ENCODE data around the gene FUT8. TPM values are rescaled to one million over a fixed set of nuclear protein-coding genes. Genes with fewer than 3 reads are reported as not detected.
A peak's percentile ranks its signal among the peaks of the same experiment; 100 is the strongest.
"Not testable (repeated sequence)": the region's sequence is repeated elsewhere in the genome, so short reads cannot be mapped to it uniquely, and the experiment has no call there.

The FUT8 gene
- total RNA-seq, 1 donor from 2014 or later: 22.2 TPM

DNA sequence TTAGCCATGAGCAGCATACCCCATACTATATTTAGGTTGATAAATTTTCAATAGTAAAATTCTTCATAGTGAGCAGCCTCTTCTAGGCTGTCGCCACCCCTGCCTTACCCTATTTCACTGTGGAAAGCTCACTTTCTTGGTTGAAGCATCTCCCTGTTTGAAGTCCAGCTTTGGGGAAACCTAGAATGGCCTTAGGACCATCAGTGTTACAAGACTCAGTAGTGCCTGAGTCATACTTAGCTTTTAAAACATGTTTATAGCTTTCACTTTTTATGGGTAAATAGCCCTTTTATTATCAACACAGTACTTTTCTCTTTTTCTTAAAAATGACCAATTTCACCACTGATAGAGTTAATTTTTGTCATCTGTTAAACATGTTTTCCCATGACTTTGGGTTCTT is 37.1 kb downstream of the FUT8 start:
- DNase-seq (ENCODE audit: low read depth): no peak

DNA sequence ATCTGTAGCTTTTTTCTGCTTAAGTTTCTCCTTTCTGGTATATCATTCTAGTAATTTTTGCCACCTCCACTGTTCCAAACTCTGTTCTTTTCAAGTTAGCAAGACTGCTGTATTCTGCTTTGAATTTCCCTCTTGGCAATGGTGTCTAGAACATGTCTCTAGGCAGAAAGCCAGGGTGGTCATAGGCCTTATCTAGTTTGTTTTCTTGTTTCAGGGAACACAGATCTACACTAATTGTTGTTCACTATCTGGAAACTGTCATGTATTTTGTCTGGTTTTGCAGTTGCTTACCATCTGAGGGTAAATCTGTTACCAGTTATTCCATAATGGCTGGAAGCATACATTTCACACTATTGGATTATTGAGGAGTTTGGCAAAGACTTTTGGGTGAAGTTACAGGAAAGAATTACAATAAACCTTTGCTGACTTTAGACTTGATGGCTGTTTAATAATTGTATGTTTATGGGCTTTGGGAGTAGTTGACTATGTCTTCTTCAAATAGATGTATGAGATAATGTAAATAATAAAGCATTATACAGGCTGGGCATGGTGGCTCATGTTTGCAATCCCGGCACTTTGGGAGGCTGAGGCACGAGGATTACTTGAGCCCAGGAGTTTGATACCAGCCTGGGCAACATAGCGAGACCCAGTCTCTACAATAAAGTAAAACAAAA is 41.4 kb downstream of the FUT8 start:
- no peak for DNase-seq (ENCODE audit: low read depth)

DNA sequence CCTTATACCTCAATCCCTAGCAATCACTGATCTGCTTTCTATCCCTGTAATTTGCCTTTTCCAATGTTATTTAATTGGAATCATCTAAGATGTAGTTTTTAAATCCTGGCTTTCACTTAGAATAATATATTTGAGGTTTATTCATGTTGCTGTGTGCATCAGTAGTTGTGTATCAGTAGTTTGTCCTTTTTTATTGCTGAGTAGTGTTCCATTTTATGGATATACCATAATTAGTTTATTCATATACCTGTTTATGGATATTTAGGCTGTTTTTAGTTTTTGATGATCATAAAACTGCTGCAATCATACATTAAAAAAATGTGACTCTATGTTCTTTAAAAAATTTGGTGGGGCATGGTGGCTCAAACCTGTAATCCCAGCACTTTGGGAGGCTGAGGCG is 43.7 kb downstream of the FUT8 start:
- DNase-seq (ENCODE audit: low read depth): no peak

GRCh38 chr14:65461730-65462129 is 49.2 kb downstream of the FUT8 start:
- no peak for DNase-seq (ENCODE audit: low read depth)

- DNase-seq (ENCODE audit: low read depth): peak; percentile 33
Measured at GRCh38 chr14:65462411-65462810, 49.9 kb downstream of the FUT8 start.

- no peak for DNase-seq (ENCODE audit: low read depth)
Measured at GRCh38 chr14:65465584-65465983, 53.1 kb downstream of the FUT8 start.

- not testable (repeated sequence) for DNase-seq (ENCODE audit: low read depth)
Measured at GRCh38 chr14:65467926-65468325, 55.4 kb downstream of the FUT8 start.

DNA sequence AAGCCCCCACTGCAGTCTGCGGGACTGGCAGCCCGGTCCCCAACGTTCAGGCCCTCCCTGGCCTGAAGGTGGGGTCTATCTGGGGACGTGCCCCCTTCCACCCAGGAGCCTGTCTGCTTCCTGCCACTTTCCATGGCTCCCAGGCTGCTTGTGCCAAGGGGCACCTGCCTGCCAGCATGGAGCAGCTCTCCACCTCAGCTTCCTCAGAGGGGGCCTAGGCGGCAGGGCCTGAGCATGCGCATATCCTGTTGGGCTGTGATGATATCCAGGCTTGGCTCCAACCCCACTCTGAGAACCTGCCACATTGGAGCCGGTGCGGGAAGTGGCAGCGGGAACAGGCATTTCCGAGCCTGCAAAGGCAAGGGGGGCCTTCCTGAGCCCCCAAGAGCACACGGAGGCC is 57.4 kb downstream of the FUT8 start:
- no peak for DNase-seq (ENCODE audit: low read depth)

GRCh38 chr14:65470404-65470880 is 57.9 kb downstream of the FUT8 start:
- DNase-seq (ENCODE audit: low read depth): no peak

GRCh38 chr14:65471038-65471878 is 58.7 kb downstream of the FUT8 start:
- no peak for DNase-seq (ENCODE audit: low read depth)

DNA sequence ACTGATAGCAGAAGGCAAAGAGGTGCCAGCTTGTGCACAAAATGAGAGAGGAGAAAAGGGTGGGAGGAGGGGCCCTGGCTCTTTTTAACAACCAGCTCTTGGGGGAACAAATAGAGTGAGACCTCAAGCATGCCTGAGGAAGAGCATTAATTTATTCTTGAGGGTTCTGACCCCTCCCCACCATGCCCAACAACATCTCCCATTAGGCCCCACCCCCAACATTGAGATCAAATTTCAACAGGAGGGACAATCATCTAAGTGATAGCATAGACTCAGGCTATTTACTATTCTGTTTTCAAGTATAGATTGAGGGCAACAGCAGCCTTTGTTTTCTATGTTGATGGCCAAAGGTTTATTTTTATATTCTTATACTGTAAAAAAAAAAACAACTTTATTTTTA is 59.7 kb downstream of the FUT8 start:
- DNase-seq (ENCODE audit: low read depth): no peak

DNA sequence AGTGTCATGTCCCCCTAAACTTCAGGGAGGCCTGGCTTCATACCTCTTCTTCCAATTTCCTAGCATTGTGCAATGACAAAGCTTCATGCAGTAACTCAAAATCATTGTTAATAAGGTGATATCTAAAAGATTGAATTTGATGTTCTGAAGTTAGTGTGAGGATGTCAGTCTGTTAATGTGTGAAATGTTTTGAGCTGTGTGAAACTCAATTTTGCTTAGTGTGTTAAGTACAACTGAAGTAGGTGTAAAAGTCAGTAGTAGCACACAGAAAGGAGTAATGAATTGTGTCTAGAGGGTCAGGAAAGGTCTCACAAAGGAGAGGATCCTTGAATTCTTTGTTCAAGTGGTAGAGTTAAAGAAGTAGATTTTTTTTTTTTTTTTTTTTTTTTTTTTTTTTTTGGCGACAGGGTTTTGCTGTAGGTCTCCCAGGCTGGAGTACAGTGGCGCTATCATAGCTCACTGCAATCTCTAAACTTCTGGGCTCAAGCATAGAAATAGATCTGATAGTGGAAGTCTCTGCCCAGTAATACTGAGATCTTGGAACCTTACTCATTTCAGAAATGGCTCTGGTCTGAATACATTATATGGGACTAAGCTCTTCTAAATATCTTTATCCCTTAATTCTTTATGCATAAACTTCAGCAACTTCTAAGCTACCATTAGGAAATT is 63.9 kb downstream of the FUT8 start:
- no peak for DNase-seq (ENCODE audit: low read depth)

DNA sequence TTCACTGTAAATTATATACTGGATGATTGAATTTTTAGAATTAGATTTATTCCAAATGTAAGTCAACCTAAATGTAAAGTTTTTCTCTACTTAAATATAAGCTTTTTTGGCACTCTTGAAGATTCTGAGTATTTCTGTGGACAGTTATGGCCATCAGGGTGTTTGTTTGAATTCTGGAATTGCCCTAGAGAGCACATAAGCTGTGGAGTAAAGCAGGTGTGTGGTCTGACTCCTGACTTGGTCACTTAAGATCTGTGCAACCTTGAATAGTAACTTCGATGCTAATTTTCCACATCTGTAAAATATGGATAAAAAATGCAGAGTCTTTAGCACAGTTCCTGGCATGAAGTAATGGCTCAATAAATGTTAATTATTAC is 64.4 kb downstream of the FUT8 start:
- no peak for DNase-seq (ENCODE audit: low read depth)

DNA sequence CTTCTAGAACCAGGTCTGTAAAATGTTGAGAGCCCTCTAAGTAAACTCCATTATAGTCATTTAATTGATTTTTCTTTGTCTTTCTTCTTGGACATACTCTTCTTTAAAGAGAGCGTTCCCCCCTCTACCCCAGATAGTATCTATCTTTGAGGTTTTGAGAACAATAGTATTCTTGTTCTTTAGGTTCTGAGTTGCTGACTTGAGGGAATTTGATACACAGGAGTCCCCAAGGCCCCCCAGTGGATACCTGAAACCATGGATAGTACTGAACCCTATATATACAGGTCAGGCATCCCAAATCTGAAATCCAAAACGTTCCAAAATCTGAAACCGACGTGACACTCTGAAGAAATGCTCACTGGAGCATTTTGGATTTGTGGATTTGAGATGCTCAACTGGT is 65.5 kb downstream of the FUT8 start:
- no peak for DNase-seq (ENCODE audit: low read depth)

GRCh38 chr14:65478596-65478995 is 66.1 kb downstream of the FUT8 start:
- peak; percentile 22 for DNase-seq (ENCODE audit: low read depth)

GRCh38 chr14:65479386-65479785 is 66.9 kb downstream of the FUT8 start:
- DNase-seq (ENCODE audit: low read depth): no peak

DNA sequence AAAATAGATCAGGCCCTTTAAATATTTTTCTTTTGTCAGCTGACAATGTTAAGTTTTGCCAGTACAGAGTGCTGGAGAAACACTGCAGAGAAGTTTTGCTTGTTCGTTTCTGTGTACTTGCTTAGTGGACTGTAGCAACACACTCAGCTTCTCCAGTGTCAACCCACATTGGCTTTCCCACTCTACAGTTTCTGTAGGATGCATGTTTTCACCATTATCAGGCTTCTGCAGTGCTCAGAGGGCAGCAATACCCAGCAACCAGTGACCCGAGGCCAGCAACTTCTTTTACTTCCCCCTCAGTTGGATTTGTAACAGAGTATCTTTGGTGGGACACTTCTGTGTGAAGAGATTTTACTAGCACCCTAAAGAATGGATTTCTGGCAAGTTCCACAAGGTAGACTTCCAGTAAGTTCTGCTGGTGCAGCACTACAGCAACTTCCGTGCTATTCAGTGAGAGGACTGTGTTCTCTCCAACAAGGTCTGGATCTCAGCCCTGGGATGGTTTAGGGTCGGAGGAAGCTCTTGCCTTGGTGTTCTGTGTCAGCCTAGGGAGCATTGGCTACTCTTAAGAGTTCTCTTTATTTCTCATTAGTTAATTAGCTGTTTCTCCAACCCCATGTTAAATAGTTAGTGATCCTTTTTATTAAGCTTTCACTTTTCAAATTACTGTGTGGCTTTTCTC is 70.4 kb downstream of the FUT8 start:
- DNase-seq (ENCODE audit: low read depth): no peak

DNA sequence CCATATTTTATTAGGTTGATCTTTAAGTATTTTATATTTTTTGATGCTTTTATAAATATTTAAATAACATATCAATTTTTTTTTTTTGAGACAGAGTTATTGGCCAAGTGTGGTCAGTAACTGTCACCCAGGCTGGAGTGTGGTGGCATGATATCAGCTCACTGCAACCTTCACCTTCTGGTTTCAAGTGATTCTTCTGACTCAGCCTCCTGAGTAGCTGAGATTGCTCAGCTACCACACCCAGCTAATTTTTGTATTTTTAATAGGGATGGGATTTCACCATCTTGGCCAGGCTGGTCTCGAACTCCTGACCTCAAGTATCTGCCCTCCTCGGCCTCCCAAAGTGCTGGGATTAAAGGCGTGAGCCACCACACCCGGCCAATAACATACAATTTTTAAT is 71.1 kb downstream of the FUT8 start:
- no peak for DNase-seq (ENCODE audit: low read depth)

- DNase-seq (ENCODE audit: low read depth): no peak
Measured at GRCh38 chr14:65485516-65485915, 73.0 kb downstream of the FUT8 start.

GRCh38 chr14:65486863-65487262 is 74.3 kb downstream of the FUT8 start:
- no peak for DNase-seq (ENCODE audit: low read depth)

- no peak for DNase-seq (ENCODE audit: low read depth)
Measured at GRCh38 chr14:65487783-65488494, 75.4 kb downstream of the FUT8 start.

Data from myocyte (in vitro differentiated cells).